Kidney (tissue), 14 donors: Measurements from ENCODE around the gene BTBD8. TPM values are rescaled to one million over a fixed set of nuclear protein-coding genes. Genes with fewer than 3 reads are reported as not detected.

Experiments
- DNase-seq, 5 donors: peaks; one replicate each; pipeline ENCODE4 v3.0.0-alpha.2; 2013 to 2020
- FAIRE-seq: peaks from 2 replicates; lab custom pipeline; 2012; peaks lifted over from hg19 to GRCh38; lab: Jason Lieb, UNC
- H3K27ac ChIP-seq, 2 donors: one replicate each; pipeline ENCODE4 v1.7.0; 2013; ENCODE audit warnings: low read depth in 2 of 2, low read length in 2 of 2, inconsistent platforms in 1 of 2
- H3K27me3 ChIP-seq: one replicate; pipeline ENCODE4 v1.7.1; 2013; ENCODE audit warnings: low read length, inconsistent platforms; ENCODE audit not compliant: control insufficient read depth, insufficient read depth
- H3K36me3 ChIP-seq, 3 donors: one replicate each; pipeline versions ENCODE4 v1.7.0 to v1.7.1; 2013; ENCODE audit warnings: low read length in 3 of 3, control low read depth in 1 of 3, inconsistent platforms in 1 of 3; ENCODE audit not compliant: insufficient read depth in 3 of 3, control insufficient read depth in 2 of 3
- H3K4me1 ChIP-seq, 3 donors: one replicate each; pipeline versions ENCODE4 v1.7.0 to v1.7.1; 2013; ENCODE audit warnings: low read length in 3 of 3, inconsistent platforms in 1 of 3, low read depth in 1 of 3; ENCODE audit not compliant: control insufficient read depth in 2 of 3, insufficient read depth in 2 of 3
- H3K4me3 ChIP-seq, 3 donors: one replicate each; pipeline versions ENCODE4 v1.7.0 to v1.8.1; 2013; ENCODE audit warnings: low read length in 3 of 3, control low read depth in 1 of 3, inconsistent platforms in 1 of 3
- H3K9ac ChIP-seq, 3 donors: one replicate each; pipeline versions ENCODE4 v1.7.0 to v1.7.1; 2013; ENCODE audit warnings: low read length in 3 of 3, control low read depth in 1 of 3, inconsistent platforms in 1 of 3
- H3K9me3 ChIP-seq, 3 donors: one replicate each; pipeline versions ENCODE4 v1.7.0 to v1.7.1; 2013; ENCODE audit warnings: low read length in 3 of 3, control low read depth in 1 of 3, inconsistent platforms in 1 of 3; ENCODE audit not compliant: control insufficient read depth in 2 of 3, insufficient read depth in 1 of 3
- CTCF ChIP-seq: IDR thresholded peaks from 3 replicates; pipeline ENCODE4 v1.5.1; 2012; ENCODE audit warnings: mild to moderate bottlenecking, moderate library complexity, borderline replicate concordance; ENCODE audit not compliant: insufficient read depth; ENCODE audit errors: extremely low read depth
- intact Hi-C: fragments of 100-400 bp; cut with DNase I; formaldehyde crosslinking; loops from one replicate; pipeline ENCODE4 v1.11.1; 2022
- polyA plus RNA-seq: library from polyadenylated mRNA; stranded (reverse); fragments of 350-450 nt; fragmentation: Illumina TruSeq; extraction: RNeasy Lipid Tissue Mini Kit (QIAGEN cat#74804); gene quantifications from one replicate; pipeline ENCODE4 v1.2.3, GENCODE V29; 2014; ENCODE audit warnings: low read depth, low replicate concordance; ENCODE audit not compliant: insufficient read depth
- total RNA-seq: library from RNA; stranded (reverse); fragmentation: NEBNext Ultra II Directional; extraction: Animal tissue kit (Norgen Biotek cat#: 25700); gene quantifications from one replicate; pipeline ENCODE4 v1.2.1, GENCODE V29; 2021
- donor health status: control.
- donor health status: control.
- donor health status: control.
- donor health status: control.
- donor health status: control.
- donor health status: DM: yes; HTN: yes; CAD: no.
- donor health status: Normal renal cell carcinoma (clear cell type).

BTBD8 gene
- total and polyA plus RNA-seq, 2 donors from 2014 or later = 0.99 to 5.8 TPM

- TF ChIP-seq CTCF = no peak
- FAIRE-seq (peak; percentile 51), DNase-seq (no peak)
- intact Hi-C loops = no loop called here
- no peak overlapping the region for H3K4me3 ChIP-seq
- H3K4me1 ChIP-seq = no peaks in the 10 kb centered on the region
- no peak overlapping the region for H3K27ac ChIP-seq
- H3K36me3 ChIP-seq = no peaks in the 10 kb centered on the region
- no peaks in the 10 kb centered on the region for H3K27me3 ChIP-seq
- no peak overlapping the region for H3K9ac ChIP-seq
- no peaks in the 10 kb centered on the region for H3K9me3 ChIP-seq
These were observed 34.2 kb upstream of the BTBD8 start for GRCh38 chr1:92045766-92046495.

GRCh38 chr1:92051948-92052347 is 28.2 kb upstream of the BTBD8 start:
- H3K9me3 ChIP-seq = no peaks in the 10 kb centered on the region
- H3K4me1 ChIP-seq = no peaks in the 10 kb centered on the region
- H3K9ac ChIP-seq = no peak overlapping the region
- no peak for FAIRE-seq
- no peak for TF ChIP-seq CTCF
- intact Hi-C loops = no loop called here
- H3K27ac ChIP-seq = no peak overlapping the region
- no peak for DNase-seq
- H3K36me3 ChIP-seq = no peaks in the 10 kb centered on the region
- H3K4me3 ChIP-seq = no peak overlapping the region
- H3K27me3 ChIP-seq = no peaks in the 10 kb centered on the region

GRCh38 chr1:92065042-92065441 is 15.1 kb upstream of the BTBD8 start:
- Histone ChIP-seq H3K27ac (no peak overlapping the region), H3K9me3 (no peaks in the 10 kb centered on the region), H3K4me1 (no peaks in the 10 kb centered on the region), H3K4me3 (no peak overlapping the region), H3K36me3 (no peaks in the 10 kb centered on the region), H3K9ac (no peak overlapping the region), H3K27me3 (no peaks in the 10 kb centered on the region)
- FAIRE-seq (no peak), DNase-seq (no peak)
- TF ChIP-seq CTCF = no peak
- intact Hi-C loops = no loop called here

GRCh38 chr1:92066321-92066720 is 13.8 kb upstream of the BTBD8 start:
- H3K27me3 ChIP-seq = no peaks in the 10 kb centered on the region
- intact Hi-C loops = no loop called here
- DNase-seq = no peak
- H3K27ac ChIP-seq = no peak overlapping the region
- TF ChIP-seq CTCF = no peak
- H3K4me1 ChIP-seq = no peaks in the 10 kb centered on the region
- no peaks in the 10 kb centered on the region for H3K9me3 ChIP-seq
- no peak overlapping the region for H3K9ac ChIP-seq
- H3K4me3 ChIP-seq = no peak overlapping the region
- H3K36me3 ChIP-seq = no peaks in the 10 kb centered on the region
- no peak for FAIRE-seq
